Transverse colon (tissue), 4 donors: ENCODE data around the gene ANKRD10. TPM values are rescaled to one million over a fixed set of nuclear protein-coding genes. Genes with fewer than 3 reads are reported as not detected.

Experiments
- DNase-seq: peaks from one replicate; pipeline ENCODE4 v3.0.0-alpha.2; 2019
- H3K27ac ChIP-seq, 4 donors: fragments of 200-600 bp; sonication (generic); 2 replicates each; pipeline ENCODE4 v1.5.1; 2016 to 2018; ENCODE audit warnings: inconsistent platforms in 4 of 4
- H3K27me3 ChIP-seq: fragments of 200-600 bp; sonication (generic); 2 replicates; pipeline ENCODE4 v1.5.1; 2017; ENCODE audit warnings: inconsistent platforms
- H3K36me3 ChIP-seq, 4 donors: fragments of 200-600 bp; sonication (generic); 2 replicates each; pipeline ENCODE4 v1.5.1; 2017 to 2019; ENCODE audit warnings: inconsistent platforms in 4 of 4
- H3K4me1 ChIP-seq, 4 donors: fragments of 200-600 bp; sonication (generic); 2 replicates each; pipeline ENCODE4 v1.5.1; 2017 to 2020; ENCODE audit warnings: inconsistent platforms in 4 of 4
- H3K4me3 ChIP-seq, 4 donors: fragments of 200-600 bp; sonication (generic); 1 replicate in 1 of 4; 2 replicates in 3 of 4; pipeline versions ENCODE4 v1.5.1 to v1.6.1; 2017 to 2019; ENCODE audit warnings: inconsistent platforms in 4 of 4
- H3K9me3 ChIP-seq, 2 donors: fragments of 200-600 bp; sonication (generic); 2 replicates each; pipeline ENCODE4 v1.5.1; 2017 to 2019; ENCODE audit warnings: inconsistent platforms in 2 of 2
- CTCF ChIP-seq, 5 experiments: fragments of 200-600 bp in 3 of 5; fragments of 450-650 bp in 2 of 5; sonication (generic) in 3 of 5; IDR thresholded peaks; 1 replicate in 2 of 5; 2 replicates in 3 of 5; pipeline ENCODE4 v1.5.1; 2016 to 2017; ENCODE audit warnings: antibody characterized with exemption in 5 of 5, inconsistent platforms in 3 of 5, mild to moderate bottlenecking in 2 of 5, moderate library complexity in 1 of 5
- EP300 ChIP-seq: sonication (generic); formaldehyde crosslinking; IDR thresholded peaks from one replicate; pipeline ENCODE4 v1.6.1; 2017; ENCODE audit warnings: antibody characterized with exemption, low read depth
- POLR2A ChIP-seq: fragments of 450-650 bp; IDR thresholded peaks from one replicate; pipeline ENCODE4 v1.6.1; 2016; ENCODE audit warnings: antibody characterized with exemption, mild to moderate bottlenecking, moderate library complexity
- POLR2AphosphoS5 ChIP-seq, 3 donors: sonication (generic); formaldehyde crosslinking; IDR thresholded peaks; one replicate each; pipeline ENCODE4 v1.6.1; 2016; ENCODE audit warnings: antibody characterized with exemption in 3 of 3
- WGBS, 2 donors: methylation state at CpG; one replicate each; pipeline ENCODE4 v1.1.5; 2018; ENCODE audit warnings: low coverage in 1 of 2; 5-methylcytosine and 5-hydroxymethylcytosine counted together
- in situ Hi-C, 4 donors: fragments of 200-750 bp; cut with MboI; loops; one replicate each; pipeline versions ENCODE4 v1.15.0 to v1.15.1; 2017; ENCODE audit warnings: low sequenced_read_pairs in 3 of 4, low pct_ligation_motif_present in 1 of 4, low pct_unique_long_range_greater_than_20kb in 1 of 4
- intact Hi-C: fragments of 100-400 bp; cut with DNase I; formaldehyde crosslinking; loops from one replicate; pipeline ENCODE4 v1.15.1; 2023; ENCODE audit warnings: low total_unique reads
- small RNA-seq, 4 donors: library from RNA; depleted of rRNA; stranded (forward); fragments of <200 nt; gene quantifications; one replicate each; pipeline ENCODE3, GENCODE V24; 2016
- total RNA-seq, 4 donors: library from RNA; depleted of rRNA; stranded (reverse); fragments of >200 nt; gene quantifications; one replicate each; pipeline ENCODE4 v1.1.0, GENCODE V29; 2016

ANKRD10 gene
- total RNA-seq, 4 donors from 2014 or later, result 124 to 286 (median 188) TPM

- no peaks in the 10 kb centered on the region for H3K9me3 ChIP-seq
- H3K27me3 ChIP-seq, result no peaks in the 10 kb centered on the region
- H3K4me1 ChIP-seq, result no peaks in the 10 kb centered on the region
- 98% methylated on average over 7 of the region's 8 CpGs; no CpG with 5 or more reads in 1 of the 2 donors for WGBS, 2 donors
- H3K36me3 ChIP-seq, result no peaks in the 10 kb centered on the region
- intact Hi-C loops, result no loop called here
- no peak for DNase-seq
- no peak overlapping the region for H3K27ac ChIP-seq
- TF ChIP-seq POLR2AphosphoS5 (IDR thresholded peaks at IDR 0.05) (no peak), EP300 (no peak), POLR2A (no peak), CTCF (IDR thresholded peaks at IDR 0.05) (no peak)
- in situ Hi-C loops, result no loop called here
- H3K4me3 ChIP-seq, result no peak overlapping the region
Observed at GRCh38 chr13:110829486-110829885, 85.4 kb downstream of the ANKRD10 start.

DNA sequence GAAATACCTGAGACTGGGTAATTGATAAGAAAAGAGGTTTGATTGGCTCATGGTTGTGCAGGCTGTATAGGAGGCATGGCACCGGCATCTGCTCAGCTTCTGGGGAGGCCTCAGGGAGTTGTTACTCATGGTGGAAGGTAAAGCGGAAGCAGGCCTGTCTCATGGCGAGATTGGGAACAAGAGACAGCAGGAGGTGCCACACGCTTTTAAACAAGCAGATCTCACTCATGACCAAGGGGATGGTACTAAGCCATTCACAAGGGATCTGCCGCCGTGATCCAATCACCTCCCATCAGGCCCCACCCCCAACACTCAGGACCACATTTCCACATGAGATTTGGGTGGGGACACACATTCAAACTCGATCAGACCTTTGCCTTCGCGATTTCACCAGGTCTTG lies 86.2 kb downstream of the ANKRD10 start:
- H3K36me3 ChIP-seq, result no peaks in the 10 kb centered on the region
- 83 to 90% methylated on average over 4 to 9 of the region's 9 CpGs for WGBS, 2 donors
- TF ChIP-seq POLR2AphosphoS5 (IDR thresholded peaks at IDR 0.05), result no peak
- no peak for TF ChIP-seq EP300
- no peak for TF ChIP-seq CTCF (IDR thresholded peaks at IDR 0.05)
- no peak for TF ChIP-seq POLR2A
- H3K4me3 ChIP-seq, result no peak overlapping the region
- intact Hi-C loops, result no loop called here
- H3K27me3 ChIP-seq, result no peaks in the 10 kb centered on the region
- no peaks in the 10 kb centered on the region for H3K9me3 ChIP-seq
- no peak for DNase-seq
- no peak overlapping the region for H3K27ac ChIP-seq
- no peaks in the 10 kb centered on the region for H3K4me1 ChIP-seq
- in situ Hi-C loops, result no loop called here

Small RNA genes within 50 kb of the gene (small RNA-seq; reads per million reads assigned to genes)
- 0 reads per million in 4 donors for gene AL442128.1

Other genes with a start within 250 kb of the ANKRD10 start
- 100 to 1,000 TPM in 1 of 4 donors, 10 to 100 TPM in 3; 35.2 to 152 (median 56.2) TPM for gene CARS2, start 209.0 kb downstream of the ANKRD10 start, total RNA-seq
- gene ING1, start 201.4 kb downstream of the ANKRD10 start, total RNA-seq, result 10 to 100 TPM; 14.9 to 35.5 (median 25.8) TPM
- 100 to 1,000 TPM in 1 of 4 donors, 10 to 100 TPM in 3; 62.3 to 104 (median 75.6) TPM for gene ARHGEF7, start 200.2 kb upstream of the ANKRD10 start, total RNA-seq